ENCODE results near the gene NMUR1.
"Not testable (repeated sequence)": the region's sequence is repeated elsewhere in the genome, so short reads cannot be mapped to it uniquely, and the experiment has no call there.

The NMUR1 gene

DNA sequence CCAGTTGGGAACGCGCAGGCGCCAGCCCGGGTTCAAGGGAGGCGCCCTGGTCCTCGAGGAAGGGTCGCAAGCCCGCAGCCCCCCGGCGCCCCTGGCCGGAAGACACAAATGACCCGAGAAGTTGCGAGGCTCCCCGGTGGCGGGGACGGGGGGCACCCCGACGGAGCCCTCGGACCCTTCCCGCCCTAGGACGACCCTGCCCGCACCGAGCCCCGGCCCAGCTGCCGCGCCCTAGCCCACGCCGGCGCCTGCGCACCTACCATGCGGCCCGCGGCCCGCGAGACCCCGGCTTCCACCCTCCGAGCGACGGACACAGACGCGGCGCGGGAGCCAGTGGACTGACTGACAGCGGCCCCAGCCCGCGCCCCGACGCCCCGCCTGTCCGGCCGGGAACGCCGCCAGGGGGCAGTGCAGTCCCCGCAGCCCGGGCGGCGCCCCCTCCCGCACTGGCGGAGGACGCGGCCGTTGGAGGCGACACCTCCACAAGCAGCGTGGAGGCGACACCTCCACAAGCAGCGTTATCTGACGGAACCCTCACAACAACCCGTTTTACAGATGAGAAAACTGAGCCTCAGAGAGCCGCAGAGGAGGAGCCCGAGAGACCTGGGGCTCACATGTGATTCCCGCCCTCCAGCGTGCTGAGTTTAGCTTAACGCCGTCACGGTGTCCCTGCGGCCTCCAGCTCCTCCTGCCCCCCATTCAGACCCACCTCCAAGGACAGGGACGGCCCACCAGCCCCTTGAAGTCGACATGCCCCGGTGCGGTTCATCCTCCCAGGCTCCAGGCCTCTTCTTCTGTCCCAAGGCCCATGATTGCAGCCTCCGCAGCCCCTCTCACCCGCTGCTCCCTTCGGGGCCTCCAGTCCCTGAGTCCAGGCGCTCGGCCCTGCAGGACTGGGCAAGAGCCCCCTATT is at the start of gene NMUR1:
Gene NMUR1, minus strand, starts transcription at position 347 of the 913 bp plus-strand sequence. Its CDS starts 84 bp downstream, at position 263.
- DNase-seq (ENCODE audit: low read depth in 2 of 2): peak; percentile 56 to 69

- no peak for DNase-seq (ENCODE audit: low read depth in 2 of 2)
These were observed 49.3 kb upstream of the NMUR1 start for GRCh38 chr2:231579560-231579959.

DNA sequence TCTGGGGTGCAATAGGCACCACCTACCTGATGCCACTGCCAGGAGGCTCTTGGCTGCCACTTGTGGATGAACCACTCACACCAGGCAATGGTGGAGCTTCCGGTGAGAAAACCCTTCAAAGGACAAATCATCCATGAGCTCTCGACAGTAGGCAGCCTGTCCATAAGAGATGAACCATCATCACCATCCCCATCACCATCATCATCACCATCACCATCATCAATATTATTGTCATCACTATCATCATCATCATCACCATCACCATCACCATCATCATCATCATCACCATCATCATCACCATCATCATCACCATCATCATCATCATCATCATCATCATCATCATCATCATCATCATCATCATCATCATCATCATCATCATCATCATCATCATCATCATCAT is 48.4 kb upstream of the NMUR1 start:
- not testable (repeated sequence) for DNase-seq (ENCODE audit: low read depth in 2 of 2)

DNA sequence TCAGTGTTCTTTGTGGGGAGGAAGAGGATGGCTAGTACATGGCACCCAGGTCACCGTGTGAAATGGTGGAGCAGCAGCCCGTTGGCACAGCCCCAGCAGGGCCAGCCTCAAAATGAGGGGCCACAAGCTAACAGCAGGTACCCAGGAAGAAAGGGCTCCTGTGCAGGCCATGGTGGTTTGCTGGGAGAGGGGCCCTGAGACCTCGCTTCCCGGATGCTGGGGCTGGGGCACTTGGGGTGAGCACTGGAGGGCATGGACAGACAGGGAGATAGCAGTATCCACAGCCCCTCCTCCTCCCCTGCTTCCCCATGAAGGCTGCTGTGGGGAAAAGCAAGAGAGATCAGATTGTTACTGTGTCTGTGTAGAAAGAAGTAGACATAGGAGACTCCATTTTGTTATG is 46.2 kb upstream of the NMUR1 start:
- no peak for DNase-seq (ENCODE audit: low read depth in 2 of 2)

DNA sequence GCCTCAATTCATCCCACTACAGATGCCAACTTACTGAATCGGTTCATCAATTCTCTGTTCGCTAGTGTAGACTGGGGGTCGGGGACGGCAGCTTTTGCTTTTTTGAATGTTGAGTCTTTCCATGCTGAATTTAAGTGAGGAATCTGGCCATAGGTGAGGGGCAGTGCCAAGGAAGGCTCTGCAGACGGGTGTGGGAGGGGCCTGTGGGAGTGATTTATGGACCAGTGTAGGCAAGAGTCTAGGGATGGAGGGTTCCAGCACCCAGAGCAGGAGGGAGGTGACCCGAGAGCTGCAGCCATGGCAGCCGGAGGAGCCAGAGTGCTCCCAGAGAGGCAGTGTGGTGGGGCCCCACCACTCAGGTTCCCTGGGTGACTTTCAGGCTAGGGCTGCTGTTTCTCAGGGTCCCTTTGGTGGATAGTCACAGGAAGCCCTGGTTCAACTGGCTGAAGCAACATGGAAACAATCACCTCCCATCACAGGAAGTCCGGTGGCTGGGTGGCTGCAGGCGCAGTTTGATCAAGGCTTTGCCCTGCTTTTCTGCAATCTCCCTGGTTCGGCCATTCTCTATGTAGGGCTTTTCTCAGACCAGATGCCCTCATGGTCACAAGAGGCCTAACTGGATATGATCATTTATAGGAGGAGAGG is 45.5 kb upstream of the NMUR1 start:
- no peak for DNase-seq (ENCODE audit: low read depth in 2 of 2)

DNA sequence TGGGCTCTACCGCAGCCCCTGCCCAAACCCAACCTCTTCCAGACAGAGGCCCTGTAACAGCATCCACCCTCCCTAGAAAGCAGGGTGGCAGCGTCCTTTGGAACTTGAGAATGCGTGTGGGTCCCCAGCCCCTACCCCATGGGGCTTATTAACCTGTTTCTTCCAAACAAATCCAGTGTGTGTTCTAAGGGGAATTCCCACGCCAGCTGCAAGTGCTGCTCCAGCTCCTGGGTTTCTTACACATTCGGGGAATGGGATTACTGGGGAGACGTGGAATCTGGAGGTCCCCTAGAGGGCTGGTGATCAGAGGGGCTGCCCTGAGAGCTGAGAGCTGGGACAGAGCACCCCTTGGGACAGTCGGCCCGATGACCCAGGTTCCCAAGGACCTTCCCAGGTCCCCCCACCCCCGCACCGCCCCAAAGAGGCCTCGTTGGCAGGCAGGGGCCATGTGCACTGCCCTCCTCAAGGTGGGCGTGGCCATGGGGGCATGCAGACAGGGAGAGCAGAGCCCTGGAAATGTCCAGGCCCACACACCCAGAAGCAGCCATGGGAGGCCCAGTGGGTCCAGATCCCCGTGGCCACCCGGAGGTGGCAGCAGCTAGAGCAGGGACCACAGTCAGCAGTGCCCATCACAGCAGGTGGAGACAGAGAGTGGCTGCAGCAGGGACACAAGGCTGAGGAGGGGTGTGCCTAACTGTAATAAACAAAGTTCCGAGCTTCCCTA is 43.6 kb upstream of the NMUR1 start:
- DNase-seq (ENCODE audit: low read depth in 2 of 2): no peak

GRCh38 chr2:231573096-231573495 is 42.9 kb upstream of the NMUR1 start:
- no peak for DNase-seq (ENCODE audit: low read depth in 2 of 2)

DNA sequence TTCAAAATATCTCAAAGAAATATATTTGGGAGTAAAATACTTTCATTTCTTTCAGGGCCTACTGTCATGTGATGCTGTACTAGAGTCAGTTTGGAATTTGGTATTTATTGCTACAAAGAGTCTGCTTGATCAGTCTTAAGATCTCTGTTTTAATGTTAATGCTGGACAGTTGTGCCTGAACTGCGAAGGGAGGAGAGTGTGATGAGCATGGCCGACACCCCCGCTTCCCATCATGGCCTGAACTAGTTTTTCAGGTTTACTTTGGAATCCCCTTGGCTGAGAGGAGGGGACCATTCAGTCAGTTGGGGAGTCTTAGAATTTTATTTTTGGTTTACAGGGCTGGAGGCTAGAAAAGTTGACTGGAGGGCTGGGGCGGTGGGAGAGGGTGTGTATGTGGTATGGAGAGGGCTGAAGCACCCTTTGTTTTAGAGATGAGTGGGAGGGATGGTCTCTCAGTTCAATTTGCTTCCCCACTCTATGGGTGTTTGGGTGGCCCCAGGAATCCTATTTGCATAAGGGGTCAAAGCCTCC is 41.5 kb upstream of the NMUR1 start:
- no peak for DNase-seq (ENCODE audit: low read depth in 2 of 2)

- not testable (repeated sequence) for DNase-seq (ENCODE audit: low read depth in 2 of 2)
These were observed 40.7 kb upstream of the NMUR1 start for GRCh38 chr2:231570915-231571314.

- no peak for DNase-seq (ENCODE audit: low read depth in 2 of 2)
These were observed 38.7 kb upstream of the NMUR1 start for GRCh38 chr2:231568785-231569435.

DNA sequence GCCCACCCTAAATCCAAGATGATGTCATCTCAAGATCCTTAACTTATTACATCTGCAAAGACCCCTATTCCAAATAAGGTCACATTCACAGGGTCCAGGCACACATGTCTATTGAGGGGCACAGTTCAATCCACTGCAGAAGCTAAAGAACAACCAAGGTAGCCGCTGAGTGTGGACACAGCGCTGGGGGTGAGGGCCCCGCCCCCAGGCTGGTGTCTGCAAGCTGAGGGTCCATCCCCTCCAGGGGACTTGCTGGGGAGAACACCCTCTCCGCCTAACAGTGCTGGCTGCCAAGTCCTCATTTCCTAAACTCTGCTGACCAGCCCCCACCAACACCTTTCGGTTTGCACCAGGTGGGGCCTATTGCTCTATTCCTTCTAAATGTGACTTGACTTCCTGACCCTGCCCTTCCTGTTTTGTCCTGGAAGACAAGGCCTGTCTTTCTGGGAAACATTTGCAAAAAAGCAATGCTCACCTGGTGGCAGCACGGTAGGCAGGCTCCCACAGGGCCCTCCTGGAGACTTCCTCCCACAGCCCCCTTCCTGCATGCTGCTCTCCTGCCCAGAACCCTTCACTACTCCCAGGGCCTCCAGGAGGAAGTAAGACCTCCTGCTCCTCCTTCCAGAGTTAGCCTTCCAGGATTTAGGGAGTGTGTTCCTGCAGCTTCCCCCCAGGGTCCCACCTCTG is 38.0 kb upstream of the NMUR1 start:
- DNase-seq (ENCODE audit: low read depth in 2 of 2): no peak

DNA sequence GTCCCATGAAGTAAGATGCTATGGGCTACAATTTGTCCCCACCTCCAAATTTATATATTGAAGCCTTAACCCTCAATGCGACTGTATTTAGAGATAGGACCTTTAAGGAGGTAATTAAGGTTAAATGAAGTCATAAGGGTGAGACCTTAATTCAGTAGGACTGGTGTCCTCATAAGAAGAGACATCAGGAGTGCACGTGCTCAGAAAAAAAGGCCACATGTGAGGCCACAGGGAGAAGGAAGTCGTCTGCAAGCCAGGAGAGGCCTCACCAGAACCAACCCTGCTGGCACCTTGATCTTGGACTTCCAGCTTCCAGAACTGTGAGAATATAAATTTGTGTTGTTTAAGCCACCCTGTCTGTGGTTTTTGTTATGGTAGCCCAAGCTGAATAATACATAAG is 36.9 kb upstream of the NMUR1 start:
- DNase-seq (ENCODE audit: low read depth in 2 of 2): no peak

GRCh38 chr2:231565887-231566594 is 35.8 kb upstream of the NMUR1 start:
- no peak for DNase-seq (ENCODE audit: low read depth in 2 of 2)

- no peak for DNase-seq (ENCODE audit: low read depth in 2 of 2)
These were observed 33.2 kb upstream of the NMUR1 start for GRCh38 chr2:231563378-231563961.

GRCh38 chr2:231557571-231558217 is 27.4 kb upstream of the NMUR1 start:
- peak in 1 of 2 donors; percentile 54 for DNase-seq (ENCODE audit: low read depth in 2 of 2)

- DNase-seq (ENCODE audit: low read depth in 2 of 2): no peak
These were observed 26.7 kb upstream of the NMUR1 start for GRCh38 chr2:231556981-231557380.

DNA sequence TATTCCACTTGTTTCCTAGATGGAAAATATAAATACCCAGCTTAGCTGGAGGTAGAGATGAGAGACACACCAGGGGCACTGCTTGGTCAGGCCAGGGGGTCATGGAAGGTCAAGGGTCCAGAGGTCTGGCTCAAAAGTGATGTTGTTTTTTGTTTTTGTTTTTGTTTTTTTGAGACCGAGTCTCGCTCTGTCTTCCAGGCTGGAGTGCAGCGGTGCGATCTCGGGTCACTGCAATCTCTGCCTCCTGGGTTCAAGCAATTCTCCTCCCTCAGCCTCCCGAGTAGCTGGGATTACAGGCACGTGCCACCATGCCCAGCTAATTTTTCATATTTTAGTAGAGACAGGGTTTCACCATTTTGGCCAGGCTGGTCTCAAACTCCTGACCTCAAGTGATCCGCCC is 26.3 kb upstream of the NMUR1 start:
- DNase-seq (ENCODE audit: low read depth in 2 of 2): not testable (repeated sequence)

- DNase-seq (ENCODE audit: low read depth in 2 of 2): no peak
These were observed 24.7 kb upstream of the NMUR1 start for GRCh38 chr2:231554748-231555545.

DNA sequence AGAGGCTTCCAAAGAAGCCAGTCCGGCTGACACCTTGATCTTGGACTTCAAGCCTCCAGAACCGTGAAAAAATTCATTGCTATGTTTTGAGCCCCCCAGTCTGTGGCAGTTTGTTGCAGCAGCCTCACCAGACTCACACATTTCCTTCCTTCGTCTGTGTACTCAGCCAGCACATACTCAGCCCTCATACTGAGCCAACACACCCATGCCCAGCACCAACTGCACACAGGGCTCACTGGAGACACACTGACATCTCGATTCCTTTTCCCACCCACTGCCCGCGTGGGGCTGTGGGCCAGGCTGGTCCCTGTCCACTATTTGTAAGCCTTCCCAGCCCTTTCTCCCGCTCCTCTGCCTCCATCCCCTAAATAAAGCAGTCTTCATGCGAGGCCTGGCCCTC is 24.1 kb upstream of the NMUR1 start:
- DNase-seq (ENCODE audit: low read depth in 2 of 2): no peak
